SK-N-SH treated with all-trans-retinoic acid at 6 μM for 48 hours (cell line): Measurements from ENCODE around the gene TMEM59.
"Not testable (repeated sequence)": the region's sequence is repeated elsewhere in the genome, so short reads cannot be mapped to it uniquely, and the experiment has no call there.

ENCODE experiments used
- ATAC-seq: fragments of 200-7000 bp; cut with Tn5 transposase; 3 replicates; pipeline ENCODE4 v1.9.1; 2020; ENCODE audit warnings: mild to moderate bottlenecking, moderate library complexity
- ARNTL ChIP-seq: fragments of 450-650 bp; formaldehyde crosslinking; IDR thresholded peaks from 2 replicates; pipeline ENCODE4 v1.5.0; 2020; ENCODE audit warnings: low read depth, mild to moderate bottlenecking, moderate library complexity, borderline replicate concordance
- BACH2 ChIP-seq: fragments of 250-450 bp; sonication (Bioruptor Pico); IDR thresholded peaks from 2 replicates; pipeline ENCODE4 v1.9.0; 2021; ENCODE audit warnings: mild to moderate bottlenecking, borderline replicate concordance
- CREB5 ChIP-seq: fragments of 250-450 bp; sonication (Bioruptor Pico); IDR thresholded peaks from 2 replicates; pipeline ENCODE4 v1.5.1; 2020; ENCODE audit warnings: low read depth, mild to moderate bottlenecking, moderate library complexity
- CSDC2 ChIP-seq: fragments of 250-450 bp; sonication (Bioruptor Pico); IDR thresholded peaks from 2 replicates; pipeline ENCODE4 v1.5.0; 2020; ENCODE audit warnings: mild to moderate bottlenecking, moderate library complexity
- CSRNP3 ChIP-seq: fragments of 250-450 bp; sonication (Bioruptor Pico); IDR thresholded peaks from 2 replicates; pipeline ENCODE4 v1.5.1; 2021; ENCODE audit warnings: mild to moderate bottlenecking, moderate library complexity
- ESRRG ChIP-seq: fragments of 250-450 bp; sonication (Bioruptor Pico); IDR thresholded peaks from 2 replicates; pipeline ENCODE4 v1.6.1; 2021; ENCODE audit warnings: mild to moderate bottlenecking
- GLIS3 ChIP-seq: fragments of 250-450 bp; sonication (Bioruptor Pico); IDR thresholded peaks from 2 replicates; pipeline ENCODE4 v1.5.0; 2020; ENCODE audit warnings: mild to moderate bottlenecking, moderate library complexity
- ISL1 ChIP-seq: fragments of 250-450 bp; sonication (Bioruptor Pico); IDR thresholded peaks from 2 replicates; pipeline ENCODE4 v2.1.2; 2022; ENCODE audit warnings: mild to moderate bottlenecking, moderate library complexity
- PATZ1 ChIP-seq: fragments of 250-450 bp; sonication (Bioruptor Pico); IDR thresholded peaks from 2 replicates; pipeline ENCODE4 v1.8.0; 2020; ENCODE audit warnings: mild to moderate bottlenecking, moderate library complexity, borderline replicate concordance
- POU6F1 ChIP-seq: fragments of 250-450 bp; sonication (Bioruptor Pico); IDR thresholded peaks from 2 replicates; pipeline ENCODE4 v1.8.0; 2021; ENCODE audit warnings: low read depth, mild to moderate bottlenecking, moderate library complexity, borderline replicate concordance
- PPARA ChIP-seq: fragments of 250-450 bp; sonication (Bioruptor Pico); IDR thresholded peaks from 2 replicates; pipeline ENCODE4 v1.5.0; 2020; ENCODE audit warnings: mild to moderate bottlenecking, borderline replicate concordance
- RARB ChIP-seq: fragments of 250-450 bp; sonication (Bioruptor Pico); IDR thresholded peaks from 2 replicates; pipeline ENCODE4 v1.8.0; 2021; ENCODE audit warnings: mild to moderate bottlenecking, moderate library complexity
- TCF4 ChIP-seq: fragments of 250-450 bp; sonication (Bioruptor Pico); IDR thresholded peaks from 2 replicates; pipeline ENCODE4 v1.8.0; 2021; ENCODE audit warnings: mild to moderate bottlenecking, moderate library complexity, borderline replicate concordance
- TOX ChIP-seq: fragments of 250-450 bp; sonication (Bioruptor Pico); IDR thresholded peaks from 2 replicates; pipeline ENCODE4 v1.8.0; 2021; ENCODE audit warnings: mild to moderate bottlenecking, moderate library complexity, borderline replicate concordance
- TSHZ2 ChIP-seq: fragments of 250-450 bp; sonication (Bioruptor Pico); IDR thresholded peaks from 2 replicates; pipeline ENCODE4 v1.5.0; 2020; ENCODE audit warnings: mild to moderate bottlenecking, moderate library complexity
- ZC3H10 ChIP-seq: fragments of 250-450 bp; sonication (Bioruptor Pico); IDR thresholded peaks from 2 replicates; pipeline ENCODE4 v1.5.1; 2021; ENCODE audit warnings: mild to moderate bottlenecking, moderate library complexity
- ZFP3 ChIP-seq: fragments of 250-450 bp; sonication (Bioruptor Pico); IDR thresholded peaks from 2 replicates; pipeline ENCODE4 v1.5.0; 2020; ENCODE audit warnings: mild to moderate bottlenecking, moderate library complexity
- ZNF565 ChIP-seq: fragments of 450-650 bp; formaldehyde crosslinking; conservative IDR thresholded peaks from 2 replicates; pipeline ENCODE4 v1.5.0; 2020; ENCODE audit warnings: low read depth, mild to moderate bottlenecking, moderate library complexity
- ZNF70 ChIP-seq: fragments of 450-650 bp; formaldehyde crosslinking; IDR thresholded peaks from 2 replicates; pipeline ENCODE4 v1.5.0; 2020; ENCODE audit warnings: mild to moderate bottlenecking, moderate library complexity
- ZNF8 ChIP-seq: fragments of 450-650 bp; formaldehyde crosslinking; IDR thresholded peaks from 2 replicates; pipeline ENCODE4 v1.5.0; 2020; ENCODE audit warnings: mild to moderate bottlenecking, moderate library complexity

The TMEM59 gene

GRCh38 chr1:54051933-54052430 lies 1.0 kb downstream of the TMEM59 start:
- no peak for ATAC-seq
- TF ChIP-seq BACH2 (CRISPR knock-in tag) (no peak), GLIS3 (CRISPR knock-in tag) (no peak), ZNF8 (CRISPR knock-in tag) (no peak), PATZ1 (no peak), POU6F1 (no peak), TCF4 (CRISPR knock-in tag) (no peak), CSRNP3 (CRISPR knock-in tag) (no peak), RARB (CRISPR knock-in tag) (no peak), ISL1 (CRISPR knock-in tag) (no peak), ZC3H10 (CRISPR knock-in tag) (no peak), ESRRG (CRISPR knock-in tag) (no peak), ZNF70 (CRISPR knock-in tag) (no peak), CSDC2 (CRISPR knock-in tag) (no peak), TSHZ2 (no peak), ARNTL (CRISPR knock-in tag) (no peak), ZNF565 (CRISPR knock-in tag) (no peak), PPARA (CRISPR knock-in tag) (no peak), TOX (no peak), CREB5 (no peak), ZFP3 (no peak)

- ATAC-seq: not testable (repeated sequence)
These were observed 2.6 kb downstream of the TMEM59 start for GRCh38 chr1:54050435-54050834.

- TF ChIP-seq ZNF565 (CRISPR knock-in tag) (no peak), CREB5 (no peak), TCF4 (CRISPR knock-in tag) (0 out of 2 replicates have a peak, but pooled peaks have one; percentile 4)
- TF ChIP-seq, all 23 proteins: peak for 1
These were observed 5.4 kb downstream of the TMEM59 start for GRCh38 chr1:54047384-54048305.

More at GRCh38 chr1:54047384-54048305, 5.4 kb downstream of the TMEM59 start:
- ATAC-seq: no peak
